Liver (tissue), 3 donors: ENCODE data around the gene RIOX2.
"Not testable (repeated sequence)": the region's sequence is repeated elsewhere in the genome, so short reads cannot be mapped to it uniquely, and the experiment has no call there.

Source experiments
- ATF3 ChIP-seq: IDR thresholded peaks from 2 replicates; pipeline ENCODE4 v1.6.1; 2016; ENCODE audit warnings: antibody characterized with exemption
- CTCF ChIP-seq: fragments of 150-350 bp; IDR thresholded peaks from 2 replicates; pipeline ENCODE4 v1.5.1; 2017; ENCODE audit warnings: improper control_type of control experiment, low read depth, low read length; ENCODE audit not compliant: missing input control
- FOXA1 ChIP-seq: IDR thresholded peaks from 2 replicates; pipeline ENCODE4 v1.6.1; 2016; ENCODE audit warnings: antibody characterized with exemption
- GABPA ChIP-seq, 2 donors: IDR thresholded peaks in 1 of 2; conservative IDR thresholded peaks in 1 of 2; 2 replicates each; pipeline ENCODE4 v1.6.1; 2016; ENCODE audit warnings: antibody characterized with exemption in 2 of 2, mild to moderate bottlenecking in 1 of 2, moderate library complexity in 1 of 2
- JUND ChIP-seq, 2 donors: IDR thresholded peaks; 2 replicates each; pipeline ENCODE4 v1.6.1; 2016; ENCODE audit warnings: antibody characterized with exemption in 2 of 2
- RAD21 ChIP-seq, 2 donors: IDR thresholded peaks; 2 replicates each; pipeline ENCODE4 v1.6.1; 2016; ENCODE audit warnings: antibody characterized with exemption in 2 of 2, mild to moderate bottlenecking in 2 of 2
- RXRA ChIP-seq, 2 donors: IDR thresholded peaks; 2 replicates each; pipeline ENCODE4 v1.6.1; 2017 to 2018; ENCODE audit warnings: antibody characterized with exemption in 2 of 2, mild to moderate bottlenecking in 1 of 2
- SP1 ChIP-seq: IDR thresholded peaks from 2 replicates; pipeline ENCODE4 v1.6.1; 2018; ENCODE audit warnings: antibody characterized with exemption, mild to moderate bottlenecking
- TAF1 ChIP-seq: conservative IDR thresholded peaks from 2 replicates; pipeline ENCODE4 v1.6.1; 2016; ENCODE audit warnings: antibody characterized with exemption, mild to moderate bottlenecking
- YY1 ChIP-seq: IDR thresholded peaks from 2 replicates; pipeline ENCODE4 v1.6.1; 2016; ENCODE audit warnings: antibody characterized with exemption, mild to moderate bottlenecking
- ZBTB33 ChIP-seq: IDR thresholded peaks from 2 replicates; pipeline ENCODE4 v1.6.1; 2016; ENCODE audit warnings: antibody characterized with exemption
- donor health status: healthy.
- donor health status: healthy.

GRCh38 chr3:97909830-97910229 lies 62.4 kb downstream of the RIOX2 start:
- not testable (repeated sequence) for TF ChIP-seq CTCF; TAF1; YY1; SP1; FOXA1; ZBTB33; GABPA (IDR thresholded peaks at IDR 0.05 in 1 of 2, conservative IDR thresholded peaks at IDR 0.05 in 1 of 2); RAD21 (IDR thresholded peaks at IDR 0.05); ATF3; RXRA (IDR thresholded peaks at IDR 0.05); JUND (IDR thresholded peaks at IDR 0.05)
